ENCODE measurements around the gene FIZ1. TPM values are rescaled to one million over a fixed set of nuclear protein-coding genes. Genes with fewer than 3 reads are reported as not detected.

FIZ1 gene
- total RNA-seq, 2 experiments from 2014 or later = 13.8 to 13.9 TPM

GRCh38 chr19:55611300-55611982, 12.1 kb upstream of the FIZ1 start:
- H3K27me3 Mint-ChIP-seq = no peaks in the 10 kb centered on the region
- no peak for DNase-seq
- H3K27ac Mint-ChIP-seq = peak overlapping the region; percentile 43
- peaks cover 27% of the 10 kb centered on the region for H3K36me3 Mint-ChIP-seq
- ChIA-PET POLR2A (no interaction called here), CTCF (interaction anchor here (0.7 to 0.9 kb wide), 3 partner anchors 15 to 144 kb away, joined by 3 read pairs; no protein-coding TSS in a partner anchor)
- intact Hi-C loops (cut with micrococcal nuclease) = no loop called here
- H3K4me3 Mint-ChIP-seq = no peak overlapping the region
- peaks cover 45% of the 10 kb centered on the region for H3K4me1 Mint-ChIP-seq (ENCODE audit: low read depth)
- no peaks in the 10 kb centered on the region for H3K9me3 Mint-ChIP-seq

GRCh38 chr19:55609326-55609725, 10.0 kb upstream of the FIZ1 start:
- Mint-ChIP-seq H3K27ac (no peak overlapping the region), H3K4me3 (no peak overlapping the region), H3K27me3 (no peaks in the 10 kb centered on the region), H3K36me3 (peaks cover 28% of the 10 kb centered on the region), H3K9me3 (no peaks in the 10 kb centered on the region), H3K4me1 (ENCODE audit: low read depth) (peaks cover 55% of the 10 kb centered on the region)
- ChIA-PET CTCF (interaction anchor here (1.0 kb wide), 1 partner anchor 23 kb away, joined by 3 read pairs; no protein-coding TSS in a partner anchor), POLR2A (no interaction called here)
- no peak for DNase-seq
- intact Hi-C loops (cut with micrococcal nuclease) = loop anchor here (5.0 kb wide), 1 partner anchor 132 kb away; the partner anchor contains the start of gene ZNF628

GRCh38 chr19:55606817-55607216, 7.5 kb upstream of the FIZ1 start:
- Mint-ChIP-seq H3K27me3 (no peaks in the 10 kb centered on the region), H3K9me3 (no peaks in the 10 kb centered on the region), H3K36me3 (peaks cover 23% of the 10 kb centered on the region), H3K27ac (peak overlapping the region; percentile 96), H3K4me3 (peak overlapping the region; percentile 94), H3K4me1 (ENCODE audit: low read depth) (peaks cover 49% of the 10 kb centered on the region)
- POLR2A ChIA-PET = interaction anchor here (0.9 to 1.7 kb wide), 3 partner anchors 18 to 223 kb away, joined by 3 to 11 read pairs (median 5); partner anchors contain the start of genes TMEM238 and ZNF784
- CTCF ChIA-PET = interaction anchor here (0.6 to 2.4 kb wide), 25 partner anchors 9 to 446 kb away, joined by 3 to 22 read pairs (median 6); partner anchors contain the start of genes ISOC2, PPP6R1, ZNF579 and ZNF580
- DNase-seq = no peak
- intact Hi-C loops (cut with micrococcal nuclease) = loop anchor here (1.0 to 5.0 kb wide), 2 partner anchors 90 to 130 kb away; partner anchors contain the start of gene ZNF628

GRCh38 chr19:55606471-55606787, 7.1 kb upstream of the FIZ1 start:
- POLR2A ChIA-PET = interaction anchor here (0.9 to 1.7 kb wide), 3 partner anchors 18 to 222 kb away, joined by 3 to 11 read pairs (median 5); partner anchors contain the start of genes TMEM238 and ZNF784
- peaks cover 49% of the 10 kb centered on the region for H3K4me1 Mint-ChIP-seq (ENCODE audit: low read depth)
- CTCF ChIA-PET = interaction anchor here (0.6 to 2.4 kb wide), 25 partner anchors 9 to 446 kb away, joined by 3 to 22 read pairs (median 6); partner anchors contain the start of genes ISOC2, PPP6R1, ZNF579 and ZNF580
- no peaks in the 10 kb centered on the region for H3K27me3 Mint-ChIP-seq
- no peaks in the 10 kb centered on the region for H3K9me3 Mint-ChIP-seq
- peak overlapping the region; percentile 94 for H3K4me3 Mint-ChIP-seq
- peaks cover 23% of the 10 kb centered on the region for H3K36me3 Mint-ChIP-seq
- intact Hi-C loops (cut with micrococcal nuclease) = loop anchor here (1.0 to 5.0 kb wide), 2 partner anchors 89 to 129 kb away; partner anchors contain the start of gene ZNF628
- no peak for DNase-seq
- H3K27ac Mint-ChIP-seq = peak overlapping the region; percentile 96

- Mint-ChIP-seq H3K36me3 (peaks cover 23% of the 10 kb centered on the region), H3K4me1 (ENCODE audit: low read depth) (peaks cover 52% of the 10 kb centered on the region), H3K27me3 (no peaks in the 10 kb centered on the region), H3K27ac (peak within 1 kb of the TSS; percentile 96), H3K9me3 (no peaks in the 10 kb centered on the region), H3K4me3 (peak within 1 kb of the TSS; percentile 94)
- ChIA-PET CTCF (interaction anchor here (0.6 to 2.4 kb wide), 25 partner anchors 9 to 445 kb away, joined by 3 to 22 read pairs (median 6); partner anchors contain the start of genes ISOC2, PPP6R1, ZNF579 and ZNF580), POLR2A (interaction anchor here (0.6 to 1.7 kb wide), 6 partner anchors 19 to 1138 kb away, joined by 3 to 11 read pairs (median 4); partner anchors contain the start of genes TMEM238 and ZNF784)
- DNase-seq = peak; percentile 87
- intact Hi-C loops (cut with micrococcal nuclease) = loop anchor here (1.0 to 5.0 kb wide), 6 partner anchors 18 to 347 kb away; partner anchors contain the start of genes PPP6R1, ZNF581, ZNF628 and ZNF784
These were observed 6.5 kb upstream of the FIZ1 start, which contains the start of gene ZNF865 for GRCh38 chr19:55605637-55606470. ZNF865 (plus strand) TSS chr19:55605647; CDS start chr19:55613619, 7,972 bp downstream.

GRCh38 chr19:55605207-55605636, 5.9 kb upstream of the FIZ1 start:
- Mint-ChIP-seq H3K4me3 (peak overlapping the region; percentile 80), H3K9me3 (no peaks in the 10 kb centered on the region), H3K4me1 (ENCODE audit: low read depth) (peaks cover 49% of the 10 kb centered on the region), H3K36me3 (peaks cover 21% of the 10 kb centered on the region), H3K27me3 (no peaks in the 10 kb centered on the region), H3K27ac (peak overlapping the region; percentile 96)
- DNase-seq = peak; percentile 100
- CTCF ChIA-PET = interaction anchor here (0.8 to 2.4 kb wide), 15 partner anchors 8 to 144 kb away, joined by 3 to 22 read pairs (median 10); partner anchors contain the start of genes ISOC2, ZNF579, ZNF628 and ZNF784
- POLR2A ChIA-PET = interaction anchor here (1.1 to 1.7 kb wide), 4 partner anchors 20 to 221 kb away, joined by 3 to 11 read pairs (median 3); partner anchors contain the start of genes TMEM238 and ZNF784
- intact Hi-C loops (cut with micrococcal nuclease) = loop anchor here (1.0 to 5.0 kb wide), 5 partner anchors 19 to 346 kb away; partner anchors contain the start of genes PPP6R1, ZNF581, ZNF628 and ZNF784

- peaks cover 45% of the 10 kb centered on the region for H3K4me1 Mint-ChIP-seq (ENCODE audit: low read depth)
- ChIA-PET POLR2A (interaction anchor here (0.9 to 1.1 kb wide), 3 partner anchors 21 to 63 kb away, joined by 3 to 4 read pairs (median 3); partner anchors contain the start of gene ZNF784), CTCF (interaction anchor here (1.1 kb wide), 1 partner anchor 51 kb away, joined by 3 read pairs; no protein-coding TSS in a partner anchor)
- no peak overlapping the region for H3K4me3 Mint-ChIP-seq
- DNase-seq = no peak
- intact Hi-C loops (cut with micrococcal nuclease) = loop anchor here (2.0 kb wide), 1 partner anchor 39 kb away; the partner anchor contains the start of gene ZNF581
- H3K9me3 Mint-ChIP-seq = no peaks in the 10 kb centered on the region
- peak overlapping the region; percentile 63 for H3K27ac Mint-ChIP-seq
- no peaks in the 10 kb centered on the region for H3K27me3 Mint-ChIP-seq
- H3K36me3 Mint-ChIP-seq = peaks cover 15% of the 10 kb centered on the region
These were observed 4.4 kb upstream of the FIZ1 start for GRCh38 chr19:55603581-55604292.

GRCh38 chr19:55603115-55603514, 3.8 kb upstream of the FIZ1 start:
- peaks cover 17% of the 10 kb centered on the region for H3K36me3 Mint-ChIP-seq
- no peaks in the 10 kb centered on the region for H3K27me3 Mint-ChIP-seq
- no peaks in the 10 kb centered on the region for H3K9me3 Mint-ChIP-seq
- CTCF ChIA-PET = no interaction called here
- peak overlapping the region; percentile 63 for H3K27ac Mint-ChIP-seq
- peaks cover 43% of the 10 kb centered on the region for H3K4me1 Mint-ChIP-seq (ENCODE audit: low read depth)
- no peak overlapping the region for H3K4me3 Mint-ChIP-seq
- intact Hi-C loops (cut with micrococcal nuclease) = no loop called here
- no peak for DNase-seq
- POLR2A ChIA-PET = interaction anchor here (0.9 kb wide), 1 partner anchor 22 kb away, joined by 3 read pairs; no protein-coding TSS in a partner anchor

- intact Hi-C loops (cut with micrococcal nuclease) = no loop called here
- no peaks in the 10 kb centered on the region for H3K9me3 Mint-ChIP-seq
- H3K4me3 Mint-ChIP-seq = no peak overlapping the region
- H3K27me3 Mint-ChIP-seq = no peaks in the 10 kb centered on the region
- POLR2A ChIA-PET = no interaction called here
- H3K4me1 Mint-ChIP-seq (ENCODE audit: low read depth) = peaks cover 36% of the 10 kb centered on the region
- CTCF ChIA-PET = no interaction called here
- peaks cover 13% of the 10 kb centered on the region for H3K36me3 Mint-ChIP-seq
- peak overlapping the region; percentile 86 for H3K27ac Mint-ChIP-seq
- DNase-seq = no peak
These were observed 3.0 kb upstream of the FIZ1 start for GRCh38 chr19:55602104-55603001.

- Mint-ChIP-seq H3K27ac (peak overlapping the region; percentile 86), H3K36me3 (peaks cover 18% of the 10 kb centered on the region), H3K4me3 (peak overlapping the region; percentile 84), H3K27me3 (no peaks in the 10 kb centered on the region), H3K9me3 (no peaks in the 10 kb centered on the region), H3K4me1 (ENCODE audit: low read depth) (peaks cover 28% of the 10 kb centered on the region)
- CTCF ChIA-PET = no interaction called here
- intact Hi-C loops (cut with micrococcal nuclease) = no loop called here
- POLR2A ChIA-PET = no interaction called here
- no peak for DNase-seq
These were observed 1.8 kb upstream of the FIZ1 start for GRCh38 chr19:55601084-55601483.

Data from activated CD4-positive, alpha-beta memory T cell treated with anti-CD3 and anti-CD28 coated beads for 36 hours (primary cell).